Endothelial cell (in vitro differentiated cells): ENCODE results near the gene C2CD4C. TPM values are rescaled to one million over a fixed set of nuclear protein-coding genes. Genes with fewer than 3 reads are reported as not detected.

ENCODE experiments used
- DNase-seq: peaks from one replicate; pipeline ENCODE4 v3.0.0; 2021; ENCODE audit warnings: low spot score
- H3K27ac Mint-ChIP-seq: one replicate; pipeline ENCODE4 v1.8.0; 2021; ENCODE audit warnings: mixed read lengths, inconsistent platforms; ENCODE audit not compliant: unreplicated experiment
- H3K27me3 Mint-ChIP-seq: one replicate; pipeline ENCODE4 v1.8.0; 2021; ENCODE audit warnings: mild to moderate bottlenecking, moderate library complexity, mixed read lengths, inconsistent platforms; ENCODE audit not compliant: unreplicated experiment
- H3K36me3 Mint-ChIP-seq: one replicate; pipeline ENCODE4 v1.8.0; 2021; ENCODE audit warnings: mild to moderate bottlenecking, low read depth, mixed read lengths, inconsistent platforms; ENCODE audit not compliant: unreplicated experiment
- H3K4me1 Mint-ChIP-seq: one replicate; pipeline ENCODE4 v1.8.0; 2021; ENCODE audit warnings: mild to moderate bottlenecking, mixed read lengths, inconsistent platforms; ENCODE audit not compliant: unreplicated experiment
- H3K4me3 Mint-ChIP-seq: one replicate; pipeline ENCODE4 v1.8.0; 2021; ENCODE audit warnings: mild to moderate bottlenecking, mixed read lengths, inconsistent platforms; ENCODE audit not compliant: unreplicated experiment
- H3K9me3 Mint-ChIP-seq: one replicate; pipeline ENCODE4 v1.8.0; 2021; ENCODE audit warnings: mixed read lengths, inconsistent platforms; ENCODE audit not compliant: unreplicated experiment
- total RNA-seq: library from RNA; stranded (reverse); fragmentation: NEBNext Ultra II Directional; extraction: Animal tissue kit (Norgen Biotek cat#: 25700); gene quantifications from one replicate; pipeline ENCODE4 v1.2.1, GENCODE V29; 2021; ENCODE audit not compliant: unreplicated experiment
- TF ChIP-seq, protein P1 (sequence below): fragments of 200-600 bp; sonication (generic); IDR thresholded peaks from one replicate; pipeline ENCODE4 v1.5.0; 2021; ENCODE audit warnings: antibody characterized with exemption; ENCODE audit not compliant: unreplicated experiment

Gene C2CD4C
- total RNA-seq, 1 donor from 2014 or later = 1.2 TPM

DNA sequence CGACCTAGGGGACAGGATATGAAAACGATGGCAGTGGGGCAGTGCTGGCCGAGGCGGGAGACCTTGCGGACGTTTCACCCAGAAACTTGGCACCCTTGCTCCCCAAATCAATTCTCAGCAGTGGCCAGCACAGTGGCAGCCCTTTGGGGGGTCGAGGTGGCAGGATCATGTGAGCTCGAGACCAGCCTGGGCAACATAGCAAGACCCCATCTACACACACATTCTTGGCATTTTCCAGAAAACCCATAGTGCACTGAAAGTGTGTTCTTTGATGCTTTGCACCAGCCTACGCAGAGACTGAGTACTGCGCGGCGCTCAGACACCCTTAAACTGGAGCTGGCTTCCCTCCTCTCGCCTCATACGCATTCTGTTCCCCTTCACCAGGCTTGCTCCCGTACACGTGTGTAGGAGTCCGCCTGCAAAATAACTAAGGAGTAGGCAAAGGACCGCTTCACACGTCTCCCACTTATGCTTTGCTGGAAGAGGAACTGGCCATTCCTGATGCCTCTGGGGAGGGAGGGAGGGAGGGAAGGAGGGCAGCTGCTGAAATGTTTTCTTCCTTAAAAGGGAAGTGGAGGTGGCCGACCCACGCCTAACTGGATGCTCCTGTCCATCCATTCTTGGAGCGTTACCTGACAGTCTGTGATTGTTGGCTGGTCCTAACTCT, 40.9 kb downstream of the C2CD4C start:
- no peak for DNase-seq
- Mint-ChIP-seq H3K27ac (no peak overlapping the region), H3K27me3 (peaks cover 7% of the 10 kb centered on the region), H3K4me1 (no peaks in the 10 kb centered on the region), H3K36me3 (no peaks in the 10 kb centered on the region), H3K4me3 (no peak overlapping the region), H3K9me3 (no peaks in the 10 kb centered on the region)
- TF ChIP-seq, protein P1, sequence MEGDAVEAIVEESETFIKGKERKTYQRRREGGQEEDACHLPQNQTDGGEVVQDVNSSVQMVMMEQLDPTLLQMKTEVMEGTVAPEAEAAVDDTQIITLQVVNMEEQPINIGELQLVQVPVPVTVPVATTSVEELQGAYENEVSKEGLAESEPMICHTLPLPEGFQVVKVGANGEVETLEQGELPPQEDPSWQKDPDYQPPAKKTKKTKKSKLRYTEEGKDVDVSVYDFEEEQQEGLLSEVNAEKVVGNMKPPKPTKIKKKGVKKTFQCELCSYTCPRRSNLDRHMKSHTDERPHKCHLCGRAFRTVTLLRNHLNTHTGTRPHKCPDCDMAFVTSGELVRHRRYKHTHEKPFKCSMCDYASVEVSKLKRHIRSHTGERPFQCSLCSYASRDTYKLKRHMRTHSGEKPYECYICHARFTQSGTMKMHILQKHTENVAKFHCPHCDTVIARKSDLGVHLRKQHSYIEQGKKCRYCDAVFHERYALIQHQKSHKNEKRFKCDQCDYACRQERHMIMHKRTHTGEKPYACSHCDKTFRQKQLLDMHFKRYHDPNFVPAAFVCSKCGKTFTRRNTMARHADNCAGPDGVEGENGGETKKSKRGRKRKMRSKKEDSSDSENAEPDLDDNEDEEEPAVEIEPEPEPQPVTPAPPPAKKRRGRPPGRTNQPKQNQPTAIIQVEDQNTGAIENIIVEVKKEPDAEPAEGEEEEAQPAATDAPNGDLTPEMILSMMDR = no peak

DNA sequence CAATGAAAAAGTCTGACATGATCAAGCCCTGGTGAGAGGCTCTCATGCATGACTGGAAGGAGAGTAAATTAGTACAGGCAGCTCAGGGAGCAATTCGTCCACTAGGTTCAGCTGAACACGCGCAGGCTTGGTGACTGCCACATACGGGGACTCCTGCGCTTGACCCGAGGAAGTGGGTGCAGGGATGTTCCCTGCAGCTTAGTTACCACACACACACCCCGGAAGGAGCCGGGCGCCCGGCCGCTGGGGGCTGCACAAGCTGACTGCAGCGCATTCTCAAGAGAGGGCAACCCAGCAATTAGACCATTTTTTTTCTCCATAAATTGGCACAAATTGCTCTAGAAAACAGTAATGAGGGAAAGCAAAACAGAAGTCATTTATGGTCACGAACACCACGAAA, 41.4 kb downstream of the C2CD4C start:
- H3K27me3 Mint-ChIP-seq = peaks cover 7% of the 10 kb centered on the region
- H3K4me3 Mint-ChIP-seq = no peak overlapping the region
- no peak overlapping the region for H3K27ac Mint-ChIP-seq
- no peaks in the 10 kb centered on the region for H3K4me1 Mint-ChIP-seq
- no peak for DNase-seq
- TF ChIP-seq, protein P1 = no peak
- no peaks in the 10 kb centered on the region for H3K9me3 Mint-ChIP-seq
- H3K36me3 Mint-ChIP-seq = no peaks in the 10 kb centered on the region

DNA sequence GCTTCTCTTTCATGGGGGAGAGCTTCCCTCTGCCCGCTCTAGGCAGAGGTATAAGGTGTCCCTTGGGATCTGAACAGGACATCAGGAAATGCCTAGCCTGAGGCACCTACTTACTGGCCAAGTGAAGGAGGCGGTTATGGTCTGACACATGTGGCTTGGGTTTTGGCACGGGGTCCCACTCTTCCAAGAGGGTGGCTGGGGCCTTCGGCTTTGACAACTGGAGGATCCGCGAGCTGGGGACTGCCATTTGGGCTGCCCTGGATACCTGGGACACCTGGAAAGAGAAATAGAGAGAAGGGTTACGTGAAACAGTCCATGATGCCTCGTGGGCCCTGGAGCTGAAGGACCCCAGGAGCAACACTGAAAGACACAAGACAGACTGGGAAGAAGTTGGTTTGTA, 42.0 kb downstream of the C2CD4C start:
- no peaks in the 10 kb centered on the region for H3K9me3 Mint-ChIP-seq
- peaks cover 7% of the 10 kb centered on the region for H3K27me3 Mint-ChIP-seq

DNA sequence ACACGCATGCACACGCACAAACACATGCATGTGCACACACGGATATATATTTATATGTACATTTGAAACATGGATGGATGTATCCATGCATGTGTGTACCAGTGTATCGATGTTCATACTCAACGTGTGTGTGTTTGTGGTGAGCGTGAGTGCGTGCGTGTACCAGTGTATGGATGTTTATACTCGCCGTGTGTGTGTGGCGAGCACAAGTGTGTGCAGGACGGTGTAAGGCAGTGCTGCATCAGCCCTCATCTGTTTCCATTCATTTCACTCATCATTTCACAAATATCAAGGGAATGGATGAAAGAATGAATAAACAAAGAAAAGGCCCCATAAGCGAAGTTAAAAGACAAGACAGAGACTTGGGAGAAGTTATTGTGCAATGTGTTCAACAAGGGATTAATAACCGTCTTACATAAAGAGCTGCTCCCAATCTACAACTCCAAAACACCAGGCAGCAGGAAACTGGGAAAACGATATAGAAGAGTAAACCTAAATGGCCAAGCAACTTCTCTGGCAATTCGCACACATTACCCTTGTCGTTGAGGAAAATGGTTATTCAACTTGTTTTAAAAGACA, 42.7 kb downstream of the C2CD4C start:
- no peaks in the 10 kb centered on the region for H3K9me3 Mint-ChIP-seq
- H3K27ac Mint-ChIP-seq = no peak overlapping the region
- peak overlapping the region; percentile 25 for H3K4me3 Mint-ChIP-seq
- no peaks in the 10 kb centered on the region for H3K4me1 Mint-ChIP-seq
- H3K36me3 Mint-ChIP-seq = no peaks in the 10 kb centered on the region
- no peak for DNase-seq
- TF ChIP-seq, protein P1 = no peak
- peaks cover 7% of the 10 kb centered on the region for H3K27me3 Mint-ChIP-seq

More for the DNA sequence above, 42.0 kb downstream of the C2CD4C start:
- DNase-seq = no peak
- TF ChIP-seq, protein P1 = no peak
- Mint-ChIP-seq H3K4me3 (peak overlapping the region; percentile 25), H3K27ac (no peak overlapping the region), H3K4me1 (no peaks in the 10 kb centered on the region), H3K36me3 (no peaks in the 10 kb centered on the region)
